CD4-positive, alpha-beta T cell treated with Interleukin-6 for 4 hours (primary cell): ENCODE data around the gene RIPOR2.
"Not testable (repeated sequence)": the region's sequence is repeated elsewhere in the genome, so short reads cannot be mapped to it uniquely, and the experiment has no call there.

Experiments
- DNase-seq: peaks from one replicate; pipeline ENCODE4 v3.0.0-alpha.2; 2020; ENCODE audit warnings: mixed read lengths

The RIPOR2 gene

DNA sequence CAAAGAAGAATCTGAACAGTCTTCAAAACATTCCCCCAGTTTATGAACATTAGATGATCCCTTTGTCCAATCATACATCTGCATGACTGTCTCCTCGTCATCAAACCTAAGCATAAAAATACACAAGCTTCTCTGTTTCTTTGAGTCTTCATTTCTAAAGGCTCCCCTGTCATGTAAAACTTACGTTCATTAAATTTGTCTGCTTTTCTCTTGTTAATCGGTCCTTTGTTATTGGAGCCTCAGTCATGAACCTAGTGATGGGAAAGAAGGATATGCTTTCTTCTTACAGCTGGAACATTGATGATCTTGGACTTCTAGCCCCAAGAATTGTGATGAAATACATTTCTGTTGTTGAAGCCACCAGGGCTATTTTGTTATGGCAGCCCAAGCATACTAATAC lies 18.0 kb upstream of the RIPOR2 start:
- DNase-seq, result no peak

GRCh38 chr6:24951811-24952299 lies 16.1 kb upstream of the RIPOR2 start:
- DNase-seq, result peak; percentile 64

- DNase-seq, result no peak
These were observed 14.6 kb upstream of the RIPOR2 start for GRCh38 chr6:24950218-24950941.

DNA sequence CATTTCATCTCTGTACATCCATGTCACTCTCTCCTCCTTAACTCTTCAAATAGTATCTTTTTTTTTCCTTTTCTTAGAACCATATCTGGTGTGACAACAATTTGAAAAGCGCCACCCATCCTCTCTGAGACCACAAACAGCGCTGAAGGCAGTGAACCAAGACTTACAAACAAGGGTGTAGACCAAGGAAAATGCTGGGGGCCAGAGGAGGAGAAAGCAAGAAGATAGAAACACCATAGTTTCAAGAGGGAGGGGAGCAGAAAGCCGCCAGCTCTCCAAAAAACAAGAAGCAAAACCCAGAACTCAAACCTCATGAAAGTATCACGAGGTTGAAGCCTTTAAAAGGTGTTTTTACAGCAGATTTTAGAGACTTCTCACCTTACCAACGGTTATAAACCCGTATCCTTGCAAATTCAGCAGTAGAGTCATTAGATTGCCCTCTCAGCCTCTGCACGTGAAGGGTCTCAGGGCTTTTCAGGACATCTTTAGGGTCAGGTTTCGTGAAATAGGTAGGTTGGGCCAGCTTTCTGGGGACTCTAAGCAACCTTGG lies 13.3 kb upstream of the RIPOR2 start:
- peak; percentile 72 for DNase-seq

DNA sequence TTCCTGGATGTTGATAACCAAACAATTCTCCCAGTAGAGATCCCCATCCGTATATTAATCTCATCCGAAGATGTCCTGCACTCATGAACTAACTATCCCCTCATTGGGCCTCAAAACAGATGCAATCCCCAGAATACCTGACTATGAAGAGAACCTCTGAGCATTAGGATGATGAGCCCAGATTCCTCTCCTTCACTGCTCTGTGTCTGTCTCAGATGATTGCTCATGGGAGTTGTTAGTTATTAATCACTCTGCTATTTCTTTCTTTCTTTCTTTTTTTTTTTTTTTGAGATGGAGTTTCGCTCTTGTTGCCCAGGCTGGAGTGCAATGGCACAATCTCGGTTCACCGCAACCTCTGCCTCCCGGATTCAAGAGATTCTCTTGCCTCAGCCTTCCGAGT lies 12.5 kb upstream of the RIPOR2 start:
- not testable (repeated sequence) for DNase-seq

GRCh38 chr6:24947636-24948035 lies 11.9 kb upstream of the RIPOR2 start:
- no peak for DNase-seq

- DNase-seq, result no peak
These were observed 9.3 kb upstream of the RIPOR2 start for GRCh38 chr6:24945054-24945453.

DNA sequence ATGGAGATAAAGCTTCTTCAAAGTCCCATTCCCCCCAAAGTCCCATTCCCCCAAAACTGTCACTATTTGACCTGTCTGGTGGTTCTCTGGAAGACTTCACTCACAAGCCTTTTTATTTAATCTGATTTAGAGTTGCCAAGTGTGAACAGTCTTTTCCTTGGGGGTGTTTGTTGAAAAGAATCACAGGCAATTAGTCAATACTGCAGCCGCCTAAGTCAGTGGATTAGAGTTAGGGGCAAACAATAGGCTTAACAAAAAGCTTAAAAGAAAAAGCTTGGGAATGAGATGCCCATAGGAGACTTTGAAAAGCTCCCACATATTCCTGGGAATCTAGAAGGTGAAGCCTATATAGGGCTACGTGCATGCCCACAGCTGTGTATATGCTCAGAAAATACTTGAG lies 8.0 kb upstream of the RIPOR2 start:
- no peak for DNase-seq

DNA sequence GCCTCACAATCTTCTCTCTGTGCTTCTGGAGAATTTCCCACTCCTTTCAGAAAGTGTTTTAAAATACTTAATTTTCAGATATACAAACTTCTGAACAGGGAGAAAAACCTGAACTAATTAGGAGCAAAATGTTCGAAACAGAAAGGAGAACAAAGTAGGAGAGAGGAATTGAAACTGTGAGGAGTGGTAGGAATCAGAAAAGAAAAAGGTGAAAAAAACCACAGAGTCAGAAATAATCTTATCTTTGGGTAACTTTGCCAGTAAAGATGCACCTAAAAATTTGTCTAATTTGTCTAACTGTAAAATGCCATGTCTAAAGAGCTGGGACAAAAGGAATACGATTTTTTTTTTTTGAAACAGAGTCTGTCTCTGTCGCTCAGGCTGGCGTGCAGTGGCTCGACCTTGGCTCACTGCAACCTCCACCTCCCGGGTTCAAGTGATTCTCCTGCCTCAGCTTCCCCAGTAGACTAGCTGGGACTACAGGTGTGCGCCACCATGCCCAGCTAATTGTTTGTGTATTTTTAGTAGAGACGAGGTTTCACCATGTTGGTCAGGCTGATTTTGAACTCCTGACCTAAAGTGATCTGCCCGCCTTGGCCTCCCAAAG lies 4.7 kb upstream of the RIPOR2 start:
- DNase-seq, result no peak

DNA sequence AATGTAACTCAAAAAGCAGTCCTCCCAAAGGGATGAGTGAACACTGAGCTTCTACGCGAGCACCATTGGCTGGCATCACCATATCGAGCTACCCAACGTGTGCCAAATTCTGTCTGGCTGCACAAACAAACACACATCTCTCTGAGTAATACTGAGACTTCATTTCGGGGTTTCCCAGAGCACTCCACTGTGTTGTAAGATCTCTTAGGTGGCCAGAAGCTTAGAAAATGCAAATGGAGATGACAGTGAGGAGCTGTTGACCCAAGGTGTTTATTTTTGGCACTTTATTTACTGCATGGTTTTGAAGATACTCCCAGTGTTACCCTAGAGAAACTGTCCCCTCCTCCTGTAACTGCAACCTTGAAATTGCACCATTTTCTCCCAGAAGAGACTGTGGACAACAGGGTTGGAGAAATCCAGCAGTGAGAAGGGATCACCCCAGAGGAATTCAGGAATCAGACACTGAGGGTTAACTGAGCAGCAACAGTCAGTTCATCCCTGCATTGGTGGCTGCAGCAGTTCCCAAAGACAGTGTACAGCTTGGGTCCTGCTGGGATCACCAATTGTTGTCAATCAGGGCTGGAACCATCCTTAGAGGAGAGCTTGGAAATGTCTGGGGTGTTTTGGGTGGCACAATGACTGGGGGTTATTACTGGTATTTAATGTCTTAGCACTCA lies 1.0 kb upstream of the RIPOR2 start:
- peak; percentile 77 for DNase-seq

- peak; percentile 65 for DNase-seq
These were observed 1.8 kb downstream of the RIPOR2 start for GRCh38 chr6:24933868-24934401.

DNA sequence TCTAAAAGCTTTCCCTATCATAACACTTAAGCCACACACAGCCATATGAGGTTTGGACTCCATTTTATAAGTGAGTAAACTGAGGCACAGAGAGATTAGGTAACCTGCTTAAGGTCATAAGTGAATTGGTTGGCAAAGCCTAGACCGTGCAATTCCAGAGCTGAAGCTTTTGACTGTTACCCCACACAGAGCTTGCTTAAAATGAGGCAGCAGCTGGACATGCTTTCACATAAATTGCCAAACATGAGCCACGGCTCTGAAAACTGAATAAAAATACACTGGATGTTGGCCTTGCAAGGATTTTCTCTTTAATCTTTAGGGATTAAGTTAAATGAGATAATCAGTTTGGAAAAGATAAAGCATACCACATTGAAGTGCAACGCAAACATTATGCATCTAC lies 2.5 kb downstream of the RIPOR2 start:
- DNase-seq, result no peak

DNA sequence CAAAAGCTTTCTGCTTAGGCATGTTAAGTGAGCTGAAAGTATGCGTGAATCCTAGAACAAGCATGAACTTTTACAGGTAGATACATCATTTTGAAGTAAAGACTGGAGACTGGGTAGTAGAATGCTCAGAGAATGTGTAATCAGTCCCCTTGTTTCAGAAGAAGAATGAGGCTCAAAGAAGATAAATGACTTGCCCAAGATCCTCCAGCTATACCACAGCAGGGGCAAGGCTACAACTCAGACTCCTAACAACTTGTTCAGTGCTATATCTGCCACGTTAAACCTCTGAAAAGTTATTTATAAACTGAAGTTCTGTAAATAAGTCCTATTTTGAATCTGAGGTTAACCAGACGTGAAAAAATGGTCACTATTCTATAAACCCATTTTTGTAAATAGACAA lies 2.9 kb downstream of the RIPOR2 start:
- DNase-seq, result peak; percentile 42

- peak; percentile 51 for DNase-seq
These were observed 3.8 kb downstream of the RIPOR2 start for GRCh38 chr6:24931718-24932691.

DNA sequence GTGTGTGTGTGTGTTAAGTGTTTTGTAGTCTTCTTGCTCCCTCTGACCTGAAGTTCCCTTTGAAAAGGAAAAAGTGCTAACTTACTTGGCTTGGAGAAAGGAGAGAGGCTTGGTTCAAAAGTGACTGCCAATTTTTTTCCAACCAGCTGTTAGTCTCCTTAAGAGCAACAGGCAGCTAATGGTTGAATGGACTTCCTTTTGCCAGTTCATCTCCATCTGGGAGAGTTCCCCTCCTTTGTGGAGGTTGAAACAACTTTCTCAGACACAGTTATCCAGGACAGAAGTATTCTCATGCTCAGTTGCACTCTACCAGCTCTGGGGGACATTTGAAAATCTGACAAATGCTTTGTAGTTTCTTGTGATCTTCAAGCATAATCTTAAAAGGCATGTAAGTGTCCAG lies 4.5 kb downstream of the RIPOR2 start:
- DNase-seq, result no peak

DNA sequence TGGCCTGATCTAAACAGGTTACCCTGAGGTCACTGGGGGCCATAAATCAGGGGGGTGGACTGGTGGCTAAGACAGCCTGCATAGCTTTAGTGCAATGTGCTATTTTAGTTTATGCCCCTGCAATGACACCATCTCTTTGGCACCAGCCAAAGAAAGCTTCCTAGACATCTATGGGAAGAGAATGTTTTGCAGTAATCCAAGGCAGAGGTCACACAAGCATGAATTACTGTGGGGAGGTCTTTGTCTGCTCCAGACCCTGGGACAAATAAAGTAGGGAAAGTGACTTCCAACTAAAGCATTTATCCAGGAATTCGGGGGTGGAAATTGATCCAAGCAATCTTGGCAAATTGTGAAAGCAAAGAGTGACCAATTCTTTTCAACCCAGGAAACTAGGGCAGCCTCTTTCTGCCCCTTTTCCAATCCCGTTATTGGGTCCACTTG lies 5.3 kb downstream of the RIPOR2 start:
- no peak for DNase-seq

GRCh38 chr6:24929242-24929641 lies 6.5 kb downstream of the RIPOR2 start:
- DNase-seq, result peak; percentile 46

DNA sequence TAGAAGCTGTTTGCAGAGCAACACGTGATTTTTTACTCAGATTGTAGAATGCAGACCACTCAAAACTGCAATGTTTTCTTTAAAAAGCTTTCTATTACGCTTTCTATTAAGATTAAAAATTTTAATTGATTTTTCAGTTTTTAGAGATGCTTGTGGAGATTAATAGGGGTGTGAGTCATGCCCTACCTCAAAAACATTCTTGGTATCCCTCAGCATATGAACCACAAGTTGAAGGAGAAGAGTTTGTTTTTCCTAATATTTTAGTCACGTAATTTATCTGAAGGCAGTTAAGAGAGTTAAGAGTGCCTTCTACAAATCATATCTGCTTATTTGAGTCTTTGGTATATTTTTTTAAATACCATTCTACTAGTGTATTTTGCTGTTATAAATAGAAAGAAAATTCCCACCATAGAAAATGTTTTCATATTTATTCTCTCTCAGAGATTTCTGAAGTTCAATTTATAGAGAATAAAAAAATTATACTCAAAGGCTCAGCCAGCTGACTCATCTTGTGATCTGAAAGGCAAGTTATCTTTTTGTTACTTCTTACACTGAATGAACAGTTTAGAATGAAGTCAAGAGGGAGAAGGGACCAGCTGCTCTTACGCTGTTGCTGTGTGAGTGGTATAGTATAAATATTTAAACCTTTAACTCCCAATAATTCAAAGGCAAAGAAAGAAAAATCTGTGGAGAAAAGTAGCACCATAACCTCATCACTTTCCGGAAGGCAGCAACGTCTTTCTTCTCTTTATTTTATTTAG lies 7.6 kb downstream of the RIPOR2 start:
- peak; percentile 49 for DNase-seq

GRCh38 chr6:24927277-24927955 lies 8.3 kb downstream of the RIPOR2 start:
- DNase-seq, result peak; percentile 30

GRCh38 chr6:24926647-24927046 lies 9.1 kb downstream of the RIPOR2 start:
- DNase-seq, result not testable (repeated sequence)

- DNase-seq, result peak; percentile 39
These were observed 9.6 kb downstream of the RIPOR2 start for GRCh38 chr6:24926192-24926591.
